ENCODE measurements around the gene FAM117B. TPM values are rescaled to one million over a fixed set of nuclear protein-coding genes. Genes with fewer than 3 reads are reported as not detected.
"Not testable (repeated sequence)": the region's sequence is repeated elsewhere in the genome, so short reads cannot be mapped to it uniquely, and the experiment has no call there.

The FAM117B gene
- polyA plus RNA-seq, 3 donors = 27.9 to 36.4 (median 29.4) TPM

- DNase-seq (ENCODE audit: extremely low read depth in 1 of 11, low read depth in 9 of 11, low spot score in 4 of 11) = no peak
These were observed 6.0 kb upstream of the FAM117B start for GRCh38 chr2:202628646-202629198.

- DNase-seq (ENCODE audit: extremely low read depth in 1 of 11, low read depth in 9 of 11, low spot score in 4 of 11) = no peak
These were observed 2.0 kb upstream of the FAM117B start for GRCh38 chr2:202632682-202633290.

- DNase-seq (ENCODE audit: extremely low read depth in 1 of 11, low read depth in 9 of 11, low spot score in 4 of 11) = no peak
These were observed 1.3 kb upstream of the FAM117B start for GRCh38 chr2:202633470-202633869.

- peak in 10 of 11 donors; percentile 59 to 87 (median 74) for DNase-seq (ENCODE audit: extremely low read depth in 1 of 11, low read depth in 9 of 11, low spot score in 4 of 11)
These were observed 851 bp downstream of the FAM117B start for GRCh38 chr2:202635428-202636212.

- peak in 1 of 11 donors; percentile 60 for DNase-seq (ENCODE audit: extremely low read depth in 1 of 11, low read depth in 9 of 11, low spot score in 4 of 11)
These were observed 1.4 kb downstream of the FAM117B start for GRCh38 chr2:202636213-202636513.

GRCh38 chr2:202638721-202639120 lies 4.0 kb downstream of the FAM117B start:
- DNase-seq (ENCODE audit: extremely low read depth in 1 of 11, low read depth in 9 of 11, low spot score in 4 of 11) = no peak

GRCh38 chr2:202639231-202639630 lies 4.5 kb downstream of the FAM117B start:
- DNase-seq (ENCODE audit: extremely low read depth in 1 of 11, low read depth in 9 of 11, low spot score in 4 of 11) = no peak

GRCh38 chr2:202642567-202642966 lies 7.8 kb downstream of the FAM117B start:
- no peak for DNase-seq (ENCODE audit: extremely low read depth in 1 of 11, low read depth in 9 of 11, low spot score in 4 of 11)

GRCh38 chr2:202643012-202643858 lies 8.5 kb downstream of the FAM117B start:
- DNase-seq (ENCODE audit: extremely low read depth in 1 of 11, low read depth in 9 of 11, low spot score in 4 of 11) = peak in 3 of 11 donors; percentile 6 to 24 (median 11)

GRCh38 chr2:202652119-202652518 lies 17.4 kb downstream of the FAM117B start:
- no peak for DNase-seq (ENCODE audit: extremely low read depth in 1 of 11, low read depth in 9 of 11, low spot score in 4 of 11)

GRCh38 chr2:202653890-202654289 lies 19.1 kb downstream of the FAM117B start:
- no peak for DNase-seq (ENCODE audit: extremely low read depth in 1 of 11, low read depth in 9 of 11, low spot score in 4 of 11)

- no peak for DNase-seq (ENCODE audit: extremely low read depth in 1 of 11, low read depth in 9 of 11, low spot score in 4 of 11)
These were observed 23.1 kb downstream of the FAM117B start for GRCh38 chr2:202657876-202658275.

GRCh38 chr2:202660796-202661195 lies 26.0 kb downstream of the FAM117B start:
- DNase-seq (ENCODE audit: extremely low read depth in 1 of 11, low read depth in 9 of 11, low spot score in 4 of 11) = no peak

GRCh38 chr2:202669841-202670240 lies 35.1 kb downstream of the FAM117B start:
- no peak for DNase-seq (ENCODE audit: extremely low read depth in 1 of 11, low read depth in 9 of 11, low spot score in 4 of 11)

- no peak for DNase-seq (ENCODE audit: extremely low read depth in 1 of 11, low read depth in 9 of 11, low spot score in 4 of 11)
These were observed 36.7 kb downstream of the FAM117B start for GRCh38 chr2:202671317-202672035.

- DNase-seq (ENCODE audit: extremely low read depth in 1 of 11, low read depth in 9 of 11, low spot score in 4 of 11) = not testable (repeated sequence)
These were observed 40.3 kb downstream of the FAM117B start for GRCh38 chr2:202675097-202675496.

GRCh38 chr2:202679980-202680379 lies 45.2 kb downstream of the FAM117B start:
- DNase-seq (ENCODE audit: extremely low read depth in 1 of 11, low read depth in 9 of 11, low spot score in 4 of 11) = no peak

- no peak for DNase-seq (ENCODE audit: extremely low read depth in 1 of 11, low read depth in 9 of 11, low spot score in 4 of 11)
These were observed 45.7 kb downstream of the FAM117B start for GRCh38 chr2:202680512-202680911.

- no peak for DNase-seq (ENCODE audit: extremely low read depth in 1 of 11, low read depth in 9 of 11, low spot score in 4 of 11)
These were observed 47.0 kb downstream of the FAM117B start for GRCh38 chr2:202681688-202682205.
